Liver (tissue), 9 donors: Measurements from ENCODE around the gene MRPL40. TPM values are rescaled to one million over a fixed set of nuclear protein-coding genes. Genes with fewer than 3 reads are reported as not detected.
A peak's percentile ranks its signal among the peaks of the same experiment; 100 is the strongest.

ENCODE experiments used
- DNase-seq: peaks from one replicate; pipeline ENCODE4 v3.0.0-alpha.2; 2017; ENCODE audit warnings: low spot score
- H3K27ac ChIP-seq, 2 donors: one replicate each; pipeline ENCODE4 v1.7.0; 2013; ENCODE audit warnings: inconsistent platforms in 2 of 2, low read length in 2 of 2, control low read depth in 1 of 2, low read depth in 1 of 2, mild to moderate bottlenecking in 1 of 2
- H3K27me3 ChIP-seq, 4 donors: one replicate each; pipeline versions ENCODE4 v1.6.1 to v1.7.0; 2013; ENCODE audit warnings: low read length in 3 of 4, inconsistent platforms in 1 of 4, mild to moderate bottlenecking in 1 of 4, moderate library complexity in 1 of 4; ENCODE audit not compliant: control insufficient read depth in 4 of 4, insufficient read depth in 4 of 4
- H3K36me3 ChIP-seq, 4 donors: one replicate each; pipeline versions ENCODE4 v1.6.1 to v1.7.0; 2013; ENCODE audit warnings: low read length in 3 of 4, mild to moderate bottlenecking in 3 of 4, low read depth in 1 of 4, moderate library complexity in 1 of 4; ENCODE audit not compliant: control insufficient read depth in 4 of 4, insufficient read depth in 3 of 4
- H3K4me1 ChIP-seq, 4 donors: one replicate each; pipeline versions ENCODE4 v1.6.1 to v1.7.0; 2013; ENCODE audit warnings: low read length in 3 of 4, mild to moderate bottlenecking in 3 of 4, moderate library complexity in 1 of 4; ENCODE audit not compliant: control insufficient read depth in 4 of 4, insufficient read depth in 4 of 4
- H3K4me3 ChIP-seq, 3 donors: one replicate each; pipeline versions ENCODE4 v1.6.1 to v1.7.0; 2013; ENCODE audit warnings: low read length in 3 of 3, control low read depth in 1 of 3, low read depth in 1 of 3, mild to moderate bottlenecking in 1 of 3
- H3K9ac ChIP-seq, 2 donors: one replicate each; pipeline ENCODE4 v1.7.0; 2013; ENCODE audit warnings: low read length in 2 of 2, mild to moderate bottlenecking in 2 of 2, moderate library complexity in 2 of 2, control low read depth in 1 of 2, low read depth in 1 of 2
- H3K9me3 ChIP-seq, 4 donors: one replicate each; pipeline versions ENCODE4 v1.6.1 to v1.7.0; 2013; ENCODE audit warnings: low read length in 3 of 4; ENCODE audit not compliant: control insufficient read depth in 4 of 4
- CTCF ChIP-seq: fragments of 150-350 bp; IDR thresholded peaks from 2 replicates; pipeline ENCODE4 v1.5.1; 2017; ENCODE audit warnings: improper control_type of control experiment, low read depth, low read length; ENCODE audit not compliant: missing input control
- EGR1 ChIP-seq, 2 donors: IDR thresholded peaks; 2 replicates each; pipeline ENCODE4 v1.6.1; 2016 to 2018; ENCODE audit warnings: antibody characterized with exemption in 2 of 2, low read depth in 2 of 2
- FOXA1 ChIP-seq: IDR thresholded peaks from 2 replicates; pipeline ENCODE4 v1.6.1; 2016; ENCODE audit warnings: antibody characterized with exemption
- FOXA2 ChIP-seq: IDR thresholded peaks from 2 replicates; pipeline ENCODE4 v1.6.1; 2016; ENCODE audit warnings: antibody characterized with exemption
- GABPA ChIP-seq, 2 donors: IDR thresholded peaks in 1 of 2; conservative IDR thresholded peaks in 1 of 2; 2 replicates each; pipeline ENCODE4 v1.6.1; 2016; ENCODE audit warnings: antibody characterized with exemption in 2 of 2, mild to moderate bottlenecking in 1 of 2, moderate library complexity in 1 of 2
- HNF4A ChIP-seq, 2 donors: conservative IDR thresholded peaks; 2 replicates each; pipeline ENCODE4 v1.6.1; 2016; ENCODE audit warnings: antibody characterized with exemption in 2 of 2, mild to moderate bottlenecking in 2 of 2
- HNF4G ChIP-seq: IDR thresholded peaks from 2 replicates; pipeline ENCODE4 v1.6.1; 2016; ENCODE audit warnings: antibody characterized with exemption
- JUND ChIP-seq, 2 donors: IDR thresholded peaks; 2 replicates each; pipeline ENCODE4 v1.6.1; 2016; ENCODE audit warnings: antibody characterized with exemption in 2 of 2
- NR2F2 ChIP-seq: IDR thresholded peaks from 2 replicates; pipeline ENCODE4 v1.6.1; 2016; ENCODE audit warnings: antibody characterized with exemption
- RAD21 ChIP-seq, 2 donors: IDR thresholded peaks; 2 replicates each; pipeline ENCODE4 v1.6.1; 2016; ENCODE audit warnings: antibody characterized with exemption in 2 of 2, mild to moderate bottlenecking in 2 of 2
- RXRA ChIP-seq, 2 donors: IDR thresholded peaks; 2 replicates each; pipeline ENCODE4 v1.6.1; 2017 to 2018; ENCODE audit warnings: antibody characterized with exemption in 2 of 2, mild to moderate bottlenecking in 1 of 2
- SP1 ChIP-seq: IDR thresholded peaks from 2 replicates; pipeline ENCODE4 v1.6.1; 2018; ENCODE audit warnings: antibody characterized with exemption, mild to moderate bottlenecking
- TAF1 ChIP-seq: conservative IDR thresholded peaks from 2 replicates; pipeline ENCODE4 v1.6.1; 2016; ENCODE audit warnings: antibody characterized with exemption, mild to moderate bottlenecking
- YY1 ChIP-seq: IDR thresholded peaks from 2 replicates; pipeline ENCODE4 v1.6.1; 2016; ENCODE audit warnings: antibody characterized with exemption, mild to moderate bottlenecking
- WGBS: extraction: QIAGEN DNeasy Blood & Tissue Kit; methylation state at CpG from one replicate; pipeline ENCODE4 v1.1.7; 2013; 5-methylcytosine and 5-hydroxymethylcytosine counted together
- polyA plus RNA-seq, 2 donors: library from polyadenylated mRNA; stranded (reverse) in 1 of 2; unstranded in 1 of 2; fragments of 200-250 nt in 1 of 2; fragments of >200 nt in 1 of 2; fragmentation: Nextera tagmentation in 1 of 2; extraction: Ambion mirVana in 1 of 2; gene quantifications; one replicate each; pipeline versions ENCODE4 v1.2.1 to v1.2.3, GENCODE V29; 2013 to 2015
- total RNA-seq, 2 donors: library from RNA; depleted of rRNA; stranded (reverse); fragments of >200 nt; gene quantifications; one replicate each; pipeline ENCODE4 v1.2.3, GENCODE V29; 2014
- TF ChIP-seq, protein P1 (sequence below): IDR thresholded peaks from 2 replicates; pipeline ENCODE4 v1.6.1; 2016; ENCODE audit warnings: antibody characterized with exemption
- TF ChIP-seq, protein P2 (sequence below): IDR thresholded peaks from 2 replicates; pipeline ENCODE4 v1.6.1; 2016; ENCODE audit warnings: antibody characterized with exemption, mild to moderate bottlenecking
- donor health status: healthy.
- donor health status: healthy.
- donor health status: healthy.
- donor health status: healthy.
- donor health status: healthy.

The MRPL40 gene
- total and polyA plus RNA-seq, 4 donors = 11.3 to 52.0 (median 27.7) TPM

DNA sequence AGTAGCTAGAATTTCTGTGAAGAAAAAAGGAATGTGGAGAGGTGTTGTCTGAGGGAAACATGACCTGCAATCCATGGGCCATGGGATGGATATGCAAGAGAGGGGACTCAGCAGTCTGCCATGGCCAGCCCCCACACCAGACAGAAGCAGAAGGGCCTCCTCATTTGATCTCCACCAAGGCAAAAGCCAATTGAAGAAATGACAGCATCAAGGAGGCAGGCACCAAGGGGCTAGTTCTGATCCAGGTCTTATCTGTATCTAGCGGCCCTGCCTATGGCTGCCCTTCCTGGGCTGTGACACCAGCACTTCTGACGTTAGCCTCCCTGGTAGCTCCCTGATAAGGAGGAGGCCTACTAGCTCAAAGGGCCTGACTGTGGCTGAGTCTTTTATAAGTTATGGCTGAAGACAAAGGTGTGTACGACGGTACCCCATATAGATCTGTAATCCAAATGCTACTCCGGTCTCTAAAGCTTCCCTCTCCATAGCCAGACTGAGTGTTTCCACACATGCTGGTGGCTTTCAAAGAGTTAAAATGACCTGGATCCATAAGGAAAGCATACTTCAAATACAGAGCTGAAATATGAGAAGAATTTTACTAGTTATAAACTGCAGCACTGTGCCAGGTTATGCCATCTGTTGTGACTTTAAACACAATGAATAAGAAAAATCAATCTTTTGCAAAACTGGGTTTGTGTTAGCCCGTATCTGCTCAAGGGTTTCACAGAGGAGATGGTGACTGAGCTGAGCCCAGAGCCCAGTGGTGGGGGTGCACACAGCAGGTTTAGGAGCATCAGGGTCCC, 35.2 kb upstream of the MRPL40 start:
- 91% methylated on average over 6 of the region's 6 CpGs for WGBS
- peak; percentile 76 for DNase-seq
- Histone ChIP-seq H3K9me3 (no peaks in the 10 kb centered on the region), H3K4me3 (no peak overlapping the region), H3K27ac (no peak overlapping the region), H3K36me3 (peaks cover 26 to 86% (median 66%) of the 10 kb centered on the region in 4 donors), H3K27me3 (no peaks in the 10 kb centered on the region), H3K4me1 (no peaks in the 10 kb centered on the region), H3K9ac (no peak overlapping the region)
- TF ChIP-seq, protein P1, sequence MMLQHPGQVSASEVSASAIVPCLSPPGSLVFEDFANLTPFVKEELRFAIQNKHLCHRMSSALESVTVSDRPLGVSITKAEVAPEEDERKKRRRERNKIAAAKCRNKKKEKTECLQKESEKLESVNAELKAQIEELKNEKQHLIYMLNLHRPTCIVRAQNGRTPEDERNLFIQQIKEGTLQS = no peak
- TF ChIP-seq RAD21 (IDR thresholded peaks at IDR 0.05) (no peak), CTCF (no peak), NR2F2 (no peak), SP1 (no peak), TAF1 (no peak), GABPA (IDR thresholded peaks at IDR 0.05 in 1 of 2, conservative IDR thresholded peaks at IDR 0.05 in 1 of 2) (no peak), FOXA1 (no peak), FOXA2 (no peak), RXRA (IDR thresholded peaks at IDR 0.05) (no peak), HNF4A (conservative IDR thresholded peaks at IDR 0.05) (no peak), YY1 (no peak), HNF4G (no peak), JUND (IDR thresholded peaks at IDR 0.05) (no peak)
- TF ChIP-seq, protein P2, sequence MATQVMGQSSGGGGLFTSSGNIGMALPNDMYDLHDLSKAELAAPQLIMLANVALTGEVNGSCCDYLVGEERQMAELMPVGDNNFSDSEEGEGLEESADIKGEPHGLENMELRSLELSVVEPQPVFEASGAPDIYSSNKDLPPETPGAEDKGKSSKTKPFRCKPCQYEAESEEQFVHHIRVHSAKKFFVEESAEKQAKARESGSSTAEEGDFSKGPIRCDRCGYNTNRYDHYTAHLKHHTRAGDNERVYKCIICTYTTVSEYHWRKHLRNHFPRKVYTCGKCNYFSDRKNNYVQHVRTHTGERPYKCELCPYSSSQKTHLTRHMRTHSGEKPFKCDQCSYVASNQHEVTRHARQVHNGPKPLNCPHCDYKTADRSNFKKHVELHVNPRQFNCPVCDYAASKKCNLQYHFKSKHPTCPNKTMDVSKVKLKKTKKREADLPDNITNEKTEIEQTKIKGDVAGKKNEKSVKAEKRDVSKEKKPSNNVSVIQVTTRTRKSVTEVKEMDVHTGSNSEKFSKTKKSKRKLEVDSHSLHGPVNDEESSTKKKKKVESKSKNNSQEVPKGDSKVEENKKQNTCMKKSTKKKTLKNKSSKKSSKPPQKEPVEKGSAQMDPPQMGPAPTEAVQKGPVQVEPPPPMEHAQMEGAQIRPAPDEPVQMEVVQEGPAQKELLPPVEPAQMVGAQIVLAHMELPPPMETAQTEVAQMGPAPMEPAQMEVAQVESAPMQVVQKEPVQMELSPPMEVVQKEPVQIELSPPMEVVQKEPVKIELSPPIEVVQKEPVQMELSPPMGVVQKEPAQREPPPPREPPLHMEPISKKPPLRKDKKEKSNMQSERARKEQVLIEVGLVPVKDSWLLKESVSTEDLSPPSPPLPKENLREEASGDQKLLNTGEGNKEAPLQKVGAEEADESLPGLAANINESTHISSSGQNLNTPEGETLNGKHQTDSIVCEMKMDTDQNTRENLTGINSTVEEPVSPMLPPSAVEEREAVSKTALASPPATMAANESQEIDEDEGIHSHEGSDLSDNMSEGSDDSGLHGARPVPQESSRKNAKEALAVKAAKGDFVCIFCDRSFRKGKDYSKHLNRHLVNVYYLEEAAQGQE = no peak

GRCh38 chr22:19397734-19398104, 34.6 kb upstream of the MRPL40 start:
- DNase-seq = peak; percentile 51
- Histone ChIP-seq H3K4me3 (no peak overlapping the region), H3K9ac (no peak overlapping the region), H3K27me3 (no peaks in the 10 kb centered on the region), H3K9me3 (no peaks in the 10 kb centered on the region), H3K27ac (no peak overlapping the region), H3K36me3 (peaks cover 25 to 80% (median 61%) of the 10 kb centered on the region in 4 donors), H3K4me1 (no peaks in the 10 kb centered on the region)
- no peak for TF ChIP-seq RAD21 (IDR thresholded peaks at IDR 0.05)
- no peak for TF ChIP-seq EGR1 (IDR thresholded peaks at IDR 0.05; ENCODE audit: low read depth in 2 of 2)
- TF ChIP-seq, protein P2 = no peak
- no peak for TF ChIP-seq TAF1
- TF ChIP-seq, protein P1 = no peak
- no peak for TF ChIP-seq GABPA (IDR thresholded peaks at IDR 0.05 in 1 of 2, conservative IDR thresholded peaks at IDR 0.05 in 1 of 2)
- no peak for TF ChIP-seq FOXA1
- TF ChIP-seq NR2F2 = no peak
- WGBS = 97% methylated on average over 3 of the region's 3 CpGs
